Adrenal gland (tissue), 5 donors: ENCODE data around the gene NAAA.

Experiments used
- POLR2A ChIP-seq, 2 donors: fragments of 450-650 bp; IDR thresholded peaks; one replicate each; pipeline ENCODE4 v1.6.1; 2017; ENCODE audit warnings: antibody characterized with exemption in 2 of 2, mild to moderate bottlenecking in 2 of 2, moderate library complexity in 1 of 2
- TF ChIP-seq, protein P1 (sequence below), 6 experiments: fragments of 450-650 bp in 4 of 6; fragments of 200-600 bp in 2 of 6; sonication (generic) in 1 of 6; IDR thresholded peaks; 1 replicate in 5 of 6; 2 replicates in 1 of 6; pipeline versions ENCODE4 v1.5.1 to v1.8.0; 2016 to 2021; ENCODE audit warnings: antibody characterized with exemption in 6 of 6, mild to moderate bottlenecking in 2 of 6, moderate library complexity in 1 of 6
- donor health status: DM: no; HTN: no; CAD: no.

GRCh38 chr4:75939890-75940691 lies 722 bp downstream of the NAAA start:
- TF ChIP-seq POLR2A (IDR thresholded peaks at IDR 0.05) = no peak
- TF ChIP-seq, protein P1, sequence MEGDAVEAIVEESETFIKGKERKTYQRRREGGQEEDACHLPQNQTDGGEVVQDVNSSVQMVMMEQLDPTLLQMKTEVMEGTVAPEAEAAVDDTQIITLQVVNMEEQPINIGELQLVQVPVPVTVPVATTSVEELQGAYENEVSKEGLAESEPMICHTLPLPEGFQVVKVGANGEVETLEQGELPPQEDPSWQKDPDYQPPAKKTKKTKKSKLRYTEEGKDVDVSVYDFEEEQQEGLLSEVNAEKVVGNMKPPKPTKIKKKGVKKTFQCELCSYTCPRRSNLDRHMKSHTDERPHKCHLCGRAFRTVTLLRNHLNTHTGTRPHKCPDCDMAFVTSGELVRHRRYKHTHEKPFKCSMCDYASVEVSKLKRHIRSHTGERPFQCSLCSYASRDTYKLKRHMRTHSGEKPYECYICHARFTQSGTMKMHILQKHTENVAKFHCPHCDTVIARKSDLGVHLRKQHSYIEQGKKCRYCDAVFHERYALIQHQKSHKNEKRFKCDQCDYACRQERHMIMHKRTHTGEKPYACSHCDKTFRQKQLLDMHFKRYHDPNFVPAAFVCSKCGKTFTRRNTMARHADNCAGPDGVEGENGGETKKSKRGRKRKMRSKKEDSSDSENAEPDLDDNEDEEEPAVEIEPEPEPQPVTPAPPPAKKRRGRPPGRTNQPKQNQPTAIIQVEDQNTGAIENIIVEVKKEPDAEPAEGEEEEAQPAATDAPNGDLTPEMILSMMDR (IDR thresholded peaks at IDR 0.05) = no peak
